Brain pericyte (primary cell): ENCODE results near the gene PAM16.

Experiments used
- DNase-seq: peaks from one replicate; pipeline ENCODE4 v3.0.0-alpha.2; 2012; ENCODE audit warnings: low read depth, low spot score

Gene PAM16

DNA sequence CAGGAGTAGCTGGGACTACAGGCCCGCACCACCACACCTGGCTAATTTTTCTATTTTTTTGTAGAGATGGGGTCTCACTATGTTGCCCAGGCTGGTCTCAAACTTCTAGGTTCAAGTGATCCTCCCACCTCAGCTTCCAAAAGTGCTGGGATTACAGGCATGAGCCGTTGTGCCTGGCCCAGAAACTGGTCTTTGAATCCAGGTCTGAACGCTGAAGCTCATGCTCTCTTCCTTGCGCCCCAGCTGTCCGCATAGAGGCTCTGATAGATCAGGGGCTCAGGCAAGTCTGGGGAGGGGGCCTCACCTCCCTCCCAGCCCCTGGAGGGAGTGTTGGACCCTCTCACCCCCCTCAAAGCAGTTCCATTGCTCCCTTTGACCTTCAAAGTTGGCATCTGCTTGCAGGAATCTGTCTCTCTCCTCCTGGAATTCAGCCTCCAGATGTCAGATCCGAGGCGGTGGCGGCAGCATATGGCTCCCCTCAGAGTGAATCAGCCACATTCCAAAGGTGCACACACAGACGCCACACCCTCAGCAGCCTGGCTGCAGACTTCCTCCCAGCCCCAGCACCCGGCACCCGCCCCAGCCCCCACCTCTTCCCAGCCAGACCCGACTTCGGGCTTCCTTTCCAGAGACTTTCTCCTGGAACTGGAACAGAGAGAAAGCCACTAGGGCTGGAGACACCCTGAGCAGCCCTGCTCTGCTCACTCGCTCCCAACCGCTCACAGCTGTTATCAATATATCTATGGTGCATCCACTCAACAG lies 52.2 kb downstream of the PAM16 start:
- DNase-seq, result no peak

DNA sequence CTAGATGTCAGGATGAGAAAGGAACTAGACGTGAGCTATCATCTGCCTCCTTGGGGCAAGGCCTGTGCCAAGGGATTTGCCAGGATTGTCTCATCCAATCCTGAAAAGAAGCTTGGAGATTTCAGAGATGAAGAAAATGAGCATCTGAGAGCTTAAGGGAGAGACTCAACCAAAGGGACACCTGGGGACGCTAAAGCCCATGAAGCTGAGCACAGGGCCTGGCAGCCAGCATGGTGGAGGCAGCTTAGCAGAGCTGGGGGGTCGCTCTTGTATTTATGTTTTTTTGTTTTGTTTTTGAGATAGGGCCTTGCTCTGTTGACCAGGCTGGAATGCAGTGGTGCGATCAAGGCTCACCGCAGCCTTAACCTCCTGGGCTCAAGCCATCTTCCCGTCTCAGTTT lies 53.6 kb downstream of the PAM16 start:
- DNase-seq, result no peak

DNA sequence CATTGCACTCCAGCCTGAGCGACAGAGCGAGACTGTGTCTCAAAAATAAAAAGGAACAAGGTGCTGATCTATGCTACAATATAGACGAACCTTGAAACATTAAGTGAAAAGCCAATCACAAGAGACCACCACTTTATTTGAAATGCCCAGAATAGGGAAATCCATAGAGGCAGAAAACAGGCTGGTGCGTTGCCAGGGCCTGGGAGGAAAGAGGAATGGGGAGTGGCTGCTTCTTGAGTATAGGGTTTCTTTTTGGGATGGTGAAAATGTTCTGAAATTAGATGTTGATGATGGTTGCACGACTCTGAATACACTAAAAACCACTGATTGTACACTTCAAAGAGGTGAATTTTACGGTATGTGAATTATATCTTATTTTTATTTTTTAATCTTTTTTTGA lies 55.5 kb downstream of the PAM16 start:
- no peak for DNase-seq

DNA sequence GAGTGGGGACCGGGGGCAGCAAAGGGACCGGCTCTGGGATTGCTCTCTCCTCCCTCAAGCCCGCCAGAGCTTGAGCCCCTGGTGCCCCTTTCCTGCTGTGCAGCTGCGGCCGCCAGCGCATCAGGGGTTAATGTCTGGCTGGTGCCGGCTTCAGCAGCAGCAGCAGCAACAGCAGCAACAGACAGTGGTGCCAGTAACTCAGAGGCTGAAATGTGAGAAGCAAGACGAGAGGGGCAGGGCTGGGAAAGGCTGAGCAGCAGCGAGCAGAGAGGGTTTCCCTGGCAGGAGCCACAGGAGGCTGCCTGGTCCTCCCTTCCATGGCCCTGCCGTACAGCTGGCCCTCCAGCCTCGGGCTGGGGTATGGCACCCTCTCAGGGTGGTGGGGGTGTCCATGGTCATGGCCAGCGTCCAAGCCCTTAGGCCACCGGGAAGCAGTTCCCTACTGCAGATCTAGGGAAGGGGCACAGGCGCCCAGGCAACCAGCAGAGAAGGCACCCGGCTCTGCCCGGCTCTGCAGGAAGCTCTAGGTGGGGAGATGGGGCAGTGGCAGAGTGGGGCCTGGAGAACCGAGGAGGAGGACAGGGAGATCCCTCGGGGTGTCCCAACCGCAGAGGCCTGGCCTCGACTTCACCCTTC lies 57.2 kb downstream of the PAM16 start:
- no peak for DNase-seq

DNA sequence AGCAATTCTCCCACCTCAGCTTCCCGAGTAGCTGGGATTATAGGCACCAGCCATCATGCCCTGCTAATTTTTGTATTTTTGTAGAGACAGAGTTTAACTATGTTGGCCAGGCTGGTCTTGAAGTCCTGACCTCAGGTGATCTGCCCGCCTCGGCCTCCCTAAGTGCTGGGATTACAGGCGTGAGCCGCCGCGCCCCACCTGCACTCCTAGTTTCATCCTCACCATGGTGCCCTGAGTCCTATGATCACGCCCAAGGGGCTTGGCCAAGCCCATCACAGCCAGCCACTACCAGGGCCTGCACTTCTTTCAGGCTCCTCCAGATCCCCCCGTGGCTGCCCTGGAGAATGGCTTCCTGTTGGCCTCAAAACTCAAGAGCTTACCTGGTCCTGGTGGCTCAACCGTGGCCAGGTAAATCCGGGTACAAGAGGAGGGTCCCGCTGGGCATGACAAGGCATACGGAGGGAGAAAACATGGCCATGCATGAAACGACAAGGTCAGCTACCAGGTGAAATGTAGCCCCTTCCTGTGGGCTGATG lies 57.9 kb downstream of the PAM16 start:
- DNase-seq, result no peak

DNA sequence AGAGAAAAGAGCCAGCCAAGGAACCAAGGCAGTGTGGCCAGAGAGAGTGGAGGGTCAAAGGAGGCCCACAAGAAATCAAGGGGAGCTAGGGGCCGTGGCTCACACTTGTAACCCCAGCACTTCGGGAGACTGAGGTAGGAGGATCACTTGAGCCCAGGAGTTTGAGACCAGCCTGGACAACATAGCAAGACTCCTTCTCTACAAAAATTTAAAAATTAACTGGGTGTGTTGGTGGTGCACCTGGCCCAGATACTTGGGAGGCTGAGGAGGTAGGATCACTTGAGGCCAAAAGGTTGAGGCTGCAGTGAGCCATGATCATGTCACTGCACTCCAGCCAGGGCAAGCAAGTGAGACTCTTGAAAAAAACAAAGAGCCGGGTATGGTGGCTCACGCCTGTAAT lies 59.4 kb downstream of the PAM16 start:
- no peak for DNase-seq
